ENCODE data around the gene NAT8. TPM values are rescaled to one million over a fixed set of nuclear protein-coding genes. Genes with fewer than 3 reads are reported as not detected.
"Not testable (repeated sequence)": the region's sequence is repeated elsewhere in the genome, so short reads cannot be mapped to it uniquely, and the experiment has no call there.

Gene NAT8
- total RNA-seq, 6 experiments from 2014 or later = not detected

- peaks cover 3% of the 10 kb centered on the region for H3K27me3 Mint-ChIP-seq (ENCODE audit: insufficient read depth)
- no peaks in the 10 kb centered on the region for H3K9me3 Mint-ChIP-seq
- H3K27ac Mint-ChIP-seq = no peak overlapping the region
- H3K36me3 Mint-ChIP-seq (ENCODE audit: low read depth) = no peaks in the 10 kb centered on the region
- no peak overlapping the region for H3K4me3 Mint-ChIP-seq
- DNase-seq = no peak
- peaks cover 6% of the 10 kb centered on the region for H3K4me1 Mint-ChIP-seq (ENCODE audit: low read depth)
- no peak for TF ChIP-seq CTCF (IDR thresholded peaks at IDR 0.05)
These were observed 28.1 kb downstream of the NAT8 start for GRCh38 chr2:73614105-73614504.

- no peaks in the 10 kb centered on the region for H3K9me3 Mint-ChIP-seq
- H3K27me3 Mint-ChIP-seq (ENCODE audit: insufficient read depth) = no peaks in the 10 kb centered on the region
- no peak overlapping the region for H3K27ac Mint-ChIP-seq
- no peaks in the 10 kb centered on the region for H3K36me3 Mint-ChIP-seq (ENCODE audit: low read depth)
- DNase-seq = no peak
- no peak overlapping the region for H3K4me3 Mint-ChIP-seq
- peaks cover 6% of the 10 kb centered on the region for H3K4me1 Mint-ChIP-seq (ENCODE audit: low read depth)
- TF ChIP-seq CTCF (IDR thresholded peaks at IDR 0.05) = no peak
These were observed 30.4 kb downstream of the NAT8 start for GRCh38 chr2:73611867-73612266.

- no peaks in the 10 kb centered on the region for H3K9me3 Mint-ChIP-seq
- H3K4me1 Mint-ChIP-seq (ENCODE audit: low read depth) = peaks cover 6% of the 10 kb centered on the region
- H3K36me3 Mint-ChIP-seq (ENCODE audit: low read depth) = no peaks in the 10 kb centered on the region
- H3K27ac Mint-ChIP-seq = no peak overlapping the region
- TF ChIP-seq CTCF (IDR thresholded peaks at IDR 0.05) = no peak
- H3K27me3 Mint-ChIP-seq (ENCODE audit: insufficient read depth) = no peaks in the 10 kb centered on the region
- no peak overlapping the region for H3K4me3 Mint-ChIP-seq
- DNase-seq = no peak
These were observed 31.0 kb downstream of the NAT8 start for GRCh38 chr2:73611193-73611592.

- no peak for DNase-seq
- no peak overlapping the region for H3K27ac Mint-ChIP-seq
These were observed 32.1 kb downstream of the NAT8 start for GRCh38 chr2:73610111-73610510.

GRCh38 chr2:73604589-73604988 lies 37.6 kb downstream of the NAT8 start:
- not testable (repeated sequence) for H3K4me3 Mint-ChIP-seq; H3K27me3 Mint-ChIP-seq (ENCODE audit: insufficient read depth); DNase-seq; H3K9me3 Mint-ChIP-seq; H3K36me3 Mint-ChIP-seq (ENCODE audit: low read depth); H3K27ac Mint-ChIP-seq
- peaks cover 11% of the 10 kb centered on the region for H3K4me1 Mint-ChIP-seq (ENCODE audit: low read depth)

More at GRCh38 chr2:73610111-73610510, 32.1 kb downstream of the NAT8 start:
- no peaks in the 10 kb centered on the region for H3K36me3 Mint-ChIP-seq (ENCODE audit: low read depth)
- no peaks in the 10 kb centered on the region for H3K9me3 Mint-ChIP-seq
- peaks cover 6% of the 10 kb centered on the region for H3K4me1 Mint-ChIP-seq (ENCODE audit: low read depth)
- no peaks in the 10 kb centered on the region for H3K27me3 Mint-ChIP-seq (ENCODE audit: insufficient read depth)
- H3K4me3 Mint-ChIP-seq = no peak overlapping the region
- no peak for TF ChIP-seq CTCF (IDR thresholded peaks at IDR 0.05)

- not testable (repeated sequence) for H3K27me3 Mint-ChIP-seq (ENCODE audit: insufficient read depth); H3K4me3 Mint-ChIP-seq; H3K36me3 Mint-ChIP-seq (ENCODE audit: low read depth); H3K9me3 Mint-ChIP-seq
- H3K4me1 Mint-ChIP-seq (ENCODE audit: low read depth) = peaks cover 11% of the 10 kb centered on the region
- H3K27ac Mint-ChIP-seq = peak overlapping the region; percentile 72
- DNase-seq = peak; percentile 56
These were observed 39.1 kb downstream of the NAT8 start for GRCh38 chr2:73603099-73603588.

- peaks cover 11% of the 10 kb centered on the region for H3K4me1 Mint-ChIP-seq (ENCODE audit: low read depth)
- TF ChIP-seq CTCF (IDR thresholded peaks at IDR 0.05) = no peak
- no peaks in the 10 kb centered on the region; the same call in 1 of the 2 replicates for H3K27me3 Mint-ChIP-seq (ENCODE audit: insufficient read depth)
- H3K36me3 Mint-ChIP-seq (ENCODE audit: low read depth) = no peaks in the 10 kb centered on the region; the same call in 1 of the 2 replicates
- no peak for DNase-seq
- no peaks in the 10 kb centered on the region for H3K9me3 Mint-ChIP-seq
- H3K27ac Mint-ChIP-seq = no peak overlapping the region
- no peak overlapping the region for H3K4me3 Mint-ChIP-seq
These were observed 40.4 kb downstream of the NAT8 start for GRCh38 chr2:73601780-73602179.

Data from HFFc6 (cell line).